OCI-LY1 (cell line): ENCODE results near the gene SYNE1.
A peak's percentile ranks its signal among the peaks of the same experiment; 100 is the strongest.

ENCODE experiments used
- H2AFZ ChIP-seq: fragments of 200-600 bp; sonication (generic), shearing (Covaris generic); 2 replicates; pipeline ENCODE4 v1.6.0; 2014; ENCODE audit warnings: antibody characterized with exemption, mild to moderate bottlenecking, low read length
- H3F3A ChIP-seq: fragments of 200-600 bp; sonication (generic), shearing (Covaris generic); 2 replicates; pipeline ENCODE4 v1.6.0; 2014; ENCODE audit warnings: mild to moderate bottlenecking, antibody characterized with exemption, low read length, moderate library complexity; ENCODE audit not compliant: insufficient read depth
- H3K27ac ChIP-seq: fragments of 200-600 bp; sonication (generic); 2 replicates; pipeline ENCODE4 v1.5.1; 2014; ENCODE audit warnings: low read length, mixed run types, mild to moderate bottlenecking, low read depth; ENCODE audit not compliant: poor library complexity, severe bottlenecking
- H3K27me3 ChIP-seq: fragments of 200-600 bp; sonication (generic); 2 replicates; pipeline ENCODE4 v1.6.0; 2014; ENCODE audit warnings: antibody characterized with exemption, mild to moderate bottlenecking, low read length, moderate library complexity; ENCODE audit not compliant: insufficient read depth
- H3K36me3 ChIP-seq: fragments of 200-600 bp; sonication (generic); 2 replicates; pipeline ENCODE4 v1.6.1; 2014; ENCODE audit warnings: mild to moderate bottlenecking, antibody characterized with exemption, low read length, moderate library complexity, mixed read lengths; ENCODE audit not compliant: insufficient read depth
- H3K4me1 ChIP-seq: fragments of 200-600 bp; sonication (generic); 2 replicates; pipeline ENCODE4 v1.5.1; 2014; ENCODE audit warnings: mild to moderate bottlenecking, low read length, moderate library complexity; ENCODE audit not compliant: insufficient read depth, severe bottlenecking
- H3K4me2 ChIP-seq: fragments of 200-600 bp; sonication (generic), shearing (Covaris generic); 2 replicates; pipeline ENCODE4 v1.6.1; 2014; ENCODE audit warnings: low read length
- H3K4me3 ChIP-seq: fragments of 200-600 bp; sonication (generic); 2 replicates; pipeline ENCODE4 v1.5.1; 2014; ENCODE audit warnings: low read length, low read depth, mild to moderate bottlenecking, mixed read lengths; ENCODE audit not compliant: poor library complexity, severe bottlenecking
- H3K79me2 ChIP-seq: fragments of 200-600 bp; shearing (Covaris generic); 2 replicates; pipeline ENCODE4 v1.6.1; 2016; ENCODE audit warnings: mixed run types, low read length, mixed read lengths; ENCODE audit not compliant: insufficient read depth
- H3K9ac ChIP-seq: fragments of 200-600 bp; sonication (generic), shearing (Covaris generic); 2 replicates; pipeline ENCODE4 v1.6.1; 2014; ENCODE audit warnings: mild to moderate bottlenecking, low read length, mixed read lengths
- H3K9me2 ChIP-seq: fragments of 200-600 bp; sonication (generic), shearing (Covaris generic); 2 replicates; pipeline ENCODE4 v1.6.1; 2014; ENCODE audit warnings: low read depth, mild to moderate bottlenecking, low read length, mixed read lengths
- H3K9me3 ChIP-seq: fragments of 200-600 bp; shearing (Covaris generic); 2 replicates; pipeline ENCODE4 v1.6.1; 2014; ENCODE audit warnings: low read length, mixed read lengths
- H4K20me1 ChIP-seq: fragments of 200-600 bp; sonication (generic), shearing (Covaris generic); 2 replicates; pipeline ENCODE4 v1.6.0; 2016; ENCODE audit warnings: mild to moderate bottlenecking, low read length; ENCODE audit not compliant: insufficient read depth
- EZH2 ChIP-seq: fragments of 200-600 bp; sonication (generic), shearing (Covaris generic); IDR thresholded peaks from 2 replicates; pipeline ENCODE4 v1.8.0; 2017; ENCODE audit warnings: borderline replicate concordance, mixed run types, mild to moderate bottlenecking, antibody characterized with exemption, low read length, moderate library complexity, mixed read lengths
- TF ChIP-seq, protein P1 (sequence below): fragments of 200-600 bp; sonication (generic), shearing (Covaris generic); IDR thresholded peaks from 2 replicates; pipeline ENCODE4 v1.5.1; 2017; ENCODE audit warnings: mild to moderate bottlenecking, antibody characterized with exemption, low read length, moderate library complexity, mixed read lengths

The SYNE1 gene

DNA sequence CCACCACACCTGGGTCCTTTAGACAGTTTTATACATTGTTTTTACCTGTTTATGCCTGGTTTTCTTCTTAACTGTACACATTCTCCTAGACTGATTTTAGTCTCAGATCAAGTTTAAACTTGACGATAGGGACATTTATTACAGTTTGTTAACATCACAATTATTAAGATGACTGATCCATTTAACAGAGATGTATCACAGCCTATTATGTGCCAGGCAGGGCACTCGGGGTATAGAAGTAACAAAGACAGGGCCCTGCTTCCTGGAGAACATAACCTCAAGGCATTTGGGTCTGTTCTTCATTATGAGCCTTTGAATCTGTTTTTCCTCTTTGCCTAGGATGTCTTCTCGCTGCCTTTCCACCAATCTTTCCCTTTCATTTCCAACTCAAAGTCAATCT, 449.2 kb downstream of the SYNE1 start:
- H3K4me2 ChIP-seq = no peak overlapping the region
- H3F3A ChIP-seq = 0 out of 2 replicates have a peak, but pooled peaks cover 4% of the 10 kb centered on the region
- no peaks in the 10 kb centered on the region; the same call in 1 of the 2 replicates for H3K79me2 ChIP-seq
- no peak overlapping the region for H2AFZ ChIP-seq
- no peaks in the 10 kb centered on the region for H3K9me3 ChIP-seq
- H3K27me3 ChIP-seq = no peaks in the 10 kb centered on the region
- peaks cover 40% of the 10 kb centered on the region for H3K4me1 ChIP-seq
- H4K20me1 ChIP-seq = no peaks in the 10 kb centered on the region
- no peaks in the 10 kb centered on the region for H3K9me2 ChIP-seq
- H3K36me3 ChIP-seq = peaks cover 9% of the 10 kb centered on the region
- peak overlapping the region; percentile 26 for H3K27ac ChIP-seq
- TF ChIP-seq, protein P1, sequence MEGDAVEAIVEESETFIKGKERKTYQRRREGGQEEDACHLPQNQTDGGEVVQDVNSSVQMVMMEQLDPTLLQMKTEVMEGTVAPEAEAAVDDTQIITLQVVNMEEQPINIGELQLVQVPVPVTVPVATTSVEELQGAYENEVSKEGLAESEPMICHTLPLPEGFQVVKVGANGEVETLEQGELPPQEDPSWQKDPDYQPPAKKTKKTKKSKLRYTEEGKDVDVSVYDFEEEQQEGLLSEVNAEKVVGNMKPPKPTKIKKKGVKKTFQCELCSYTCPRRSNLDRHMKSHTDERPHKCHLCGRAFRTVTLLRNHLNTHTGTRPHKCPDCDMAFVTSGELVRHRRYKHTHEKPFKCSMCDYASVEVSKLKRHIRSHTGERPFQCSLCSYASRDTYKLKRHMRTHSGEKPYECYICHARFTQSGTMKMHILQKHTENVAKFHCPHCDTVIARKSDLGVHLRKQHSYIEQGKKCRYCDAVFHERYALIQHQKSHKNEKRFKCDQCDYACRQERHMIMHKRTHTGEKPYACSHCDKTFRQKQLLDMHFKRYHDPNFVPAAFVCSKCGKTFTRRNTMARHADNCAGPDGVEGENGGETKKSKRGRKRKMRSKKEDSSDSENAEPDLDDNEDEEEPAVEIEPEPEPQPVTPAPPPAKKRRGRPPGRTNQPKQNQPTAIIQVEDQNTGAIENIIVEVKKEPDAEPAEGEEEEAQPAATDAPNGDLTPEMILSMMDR = no peak
- TF ChIP-seq EZH2 = no peak
- H3K4me3 ChIP-seq = no peak overlapping the region
- no peak overlapping the region for H3K9ac ChIP-seq

DNA sequence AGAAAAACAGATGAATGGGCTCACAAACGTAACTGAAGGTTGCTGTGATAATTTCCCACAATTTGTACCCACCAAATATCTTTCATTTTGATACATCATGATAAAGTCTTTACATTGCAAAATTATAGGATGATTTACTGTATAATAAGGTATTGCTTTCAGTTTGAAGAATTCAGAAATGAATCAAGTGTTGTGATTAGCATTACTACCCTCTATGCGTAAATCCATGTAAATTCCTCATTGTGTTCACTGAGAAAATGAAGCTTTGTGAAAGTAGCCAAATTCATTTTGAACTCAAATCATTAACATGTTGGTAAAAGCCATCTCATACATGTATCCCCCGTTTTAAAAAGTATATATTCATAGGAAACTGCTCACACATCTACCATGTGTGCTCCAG, 450.3 kb downstream of the SYNE1 start:
- H3K27ac ChIP-seq = peak overlapping the region; percentile 88

DNA sequence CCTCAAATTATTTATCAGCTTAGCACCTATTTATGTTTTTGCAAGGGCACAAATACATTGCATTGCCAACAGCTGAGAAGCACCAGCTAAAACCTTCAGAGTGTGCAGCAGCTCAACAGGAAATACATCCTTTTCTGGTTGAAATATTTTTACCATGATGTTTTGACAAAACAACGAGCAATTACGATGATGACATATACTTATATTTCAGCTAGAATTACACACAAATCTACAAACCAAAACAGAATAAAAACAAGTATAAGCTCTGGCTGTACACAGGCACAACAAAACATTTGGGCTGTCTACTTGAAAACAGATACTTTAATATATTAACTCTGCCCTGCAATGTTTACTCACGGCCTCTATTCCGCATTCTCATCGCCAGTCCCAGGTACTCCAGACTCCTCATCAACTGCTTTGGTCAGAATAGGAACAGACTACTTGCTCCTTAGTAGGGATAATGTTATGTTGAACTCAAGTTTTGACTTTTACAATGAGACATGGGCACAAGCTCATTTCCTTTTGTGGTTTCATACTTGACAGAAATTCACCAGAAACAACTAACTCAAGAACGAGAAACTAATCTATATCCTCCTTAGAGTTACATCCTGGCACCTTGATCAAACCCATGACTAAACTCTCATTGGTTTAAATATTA, 452.1 kb downstream of the SYNE1 start:
- H3K4me2 ChIP-seq = peak overlapping the region; percentile 74
- H3K9me2 ChIP-seq = no peaks in the 10 kb centered on the region
- peaks cover 44% of the 10 kb centered on the region for H3K4me1 ChIP-seq
- no peaks in the 10 kb centered on the region for H3K27me3 ChIP-seq
- H3K79me2 ChIP-seq = peaks cover 9% of the 10 kb centered on the region; the same call in 1 of the 2 replicates
- peak overlapping the region; percentile 88 for H3K27ac ChIP-seq
- H3K9ac ChIP-seq = peak overlapping the region; percentile 67
- H3F3A ChIP-seq = 0 out of 2 replicates have a peak, but pooled peaks cover 4% of the 10 kb centered on the region
- peak overlapping the region; percentile 59 for H3K4me3 ChIP-seq
- no peaks in the 10 kb centered on the region for H4K20me1 ChIP-seq
- H3K9me3 ChIP-seq = no peaks in the 10 kb centered on the region
- TF ChIP-seq, protein P1 = no peak
- TF ChIP-seq EZH2 = no peak
- peaks cover 16% of the 10 kb centered on the region; the same call in 1 of the 2 replicates for H3K36me3 ChIP-seq
- H2AFZ ChIP-seq = no peak overlapping the region

More for the DNA sequence above, 450.3 kb downstream of the SYNE1 start:
- H3K4me2 ChIP-seq = no peak overlapping the region; the same call in 1 of the 2 replicates
- no peak overlapping the region for H3K4me3 ChIP-seq
- no peaks in the 10 kb centered on the region for H4K20me1 ChIP-seq
- H3K9me2 ChIP-seq = no peaks in the 10 kb centered on the region
- H3K79me2 ChIP-seq = peaks cover 9% of the 10 kb centered on the region; the same call in 1 of the 2 replicates
- H3K4me1 ChIP-seq = peaks cover 44% of the 10 kb centered on the region
- H3F3A ChIP-seq = 0 out of 2 replicates have a peak, but pooled peaks cover 4% of the 10 kb centered on the region
- no peaks in the 10 kb centered on the region for H3K27me3 ChIP-seq
- peaks cover 8% of the 10 kb centered on the region for H3K36me3 ChIP-seq
- no peak overlapping the region for H2AFZ ChIP-seq
- no peak for TF ChIP-seq EZH2
- TF ChIP-seq, protein P1 = no peak
- H3K9ac ChIP-seq = no peak overlapping the region
- H3K9me3 ChIP-seq = no peaks in the 10 kb centered on the region
